Measurements from ENCODE around the gene RRAS2.

RRAS2 gene

DNA sequence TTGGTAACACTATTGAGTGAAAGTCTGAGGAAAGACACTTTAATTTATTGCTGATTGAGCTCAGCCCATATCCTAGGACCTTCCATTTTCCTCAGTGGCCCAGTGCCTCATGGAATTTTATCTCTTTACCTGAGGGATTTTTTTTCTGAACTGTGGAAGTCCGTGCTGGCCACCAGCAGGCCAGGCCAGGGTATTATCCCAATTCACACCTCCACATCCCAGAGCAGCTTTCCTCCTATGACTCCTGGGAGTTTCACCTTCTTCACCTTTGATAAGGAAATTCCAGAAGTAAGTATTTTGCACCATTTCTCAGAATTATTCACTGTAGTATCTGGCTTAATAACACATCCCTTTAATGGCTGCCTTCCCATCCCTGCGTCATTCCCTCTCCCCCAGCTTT, 13.0 kb upstream of the RRAS2 start:
- TF ChIP-seq ZNF433 (tag by site-specific recombination; IDR thresholded peaks at IDR 0.05; ENCODE audit: low read depth) (no peak), ZIC2 (tag by site-specific recombination; IDR thresholded peaks at IDR 0.05) (no peak), GFI1B (tag by site-specific recombination; IDR thresholded peaks at IDR 0.05) (no peak), ZNF19 (tag by site-specific recombination; IDR thresholded peaks at IDR 0.05; ENCODE audit: low read depth) (no peak), HOXC10 (CRISPR knock-in tag; IDR thresholded peaks at IDR 0.05) (no peak), ZNF660 (tag by site-specific recombination; IDR thresholded peaks at IDR 0.05) (no peak), EGR2 (tag by site-specific recombination; IDR thresholded peaks at IDR 0.05; ENCODE audit: low read depth) (no peak), ZNF529 (tag by site-specific recombination; IDR thresholded peaks at IDR 0.05; ENCODE audit: insufficient replicate concordance) (no peak), SP3 (tag by site-specific recombination; IDR thresholded peaks at IDR 0.05) (no peak), ZBTB17 (tag by site-specific recombination; IDR thresholded peaks at IDR 0.05) (no peak), ZNF792 (tag by site-specific recombination; IDR thresholded peaks at IDR 0.05) (no peak), ZNF354C (tag by site-specific recombination; IDR thresholded peaks at IDR 0.05; ENCODE audit: borderline replicate concordance, low read depth) (no peak), ZNF114 (tag by site-specific recombination; IDR thresholded peaks at IDR 0.05) (no peak), ZNF350 (tag by site-specific recombination; IDR thresholded peaks at IDR 0.05) (no peak), ZNF274 (IDR thresholded peaks at IDR 0.05; ENCODE audit: low read length) (no peak), ZNF274 (tag by site-specific recombination; IDR thresholded peaks at IDR 0.05; ENCODE audit: borderline replicate concordance) (no peak)
- TF ChIP-seq, protein P1, sequence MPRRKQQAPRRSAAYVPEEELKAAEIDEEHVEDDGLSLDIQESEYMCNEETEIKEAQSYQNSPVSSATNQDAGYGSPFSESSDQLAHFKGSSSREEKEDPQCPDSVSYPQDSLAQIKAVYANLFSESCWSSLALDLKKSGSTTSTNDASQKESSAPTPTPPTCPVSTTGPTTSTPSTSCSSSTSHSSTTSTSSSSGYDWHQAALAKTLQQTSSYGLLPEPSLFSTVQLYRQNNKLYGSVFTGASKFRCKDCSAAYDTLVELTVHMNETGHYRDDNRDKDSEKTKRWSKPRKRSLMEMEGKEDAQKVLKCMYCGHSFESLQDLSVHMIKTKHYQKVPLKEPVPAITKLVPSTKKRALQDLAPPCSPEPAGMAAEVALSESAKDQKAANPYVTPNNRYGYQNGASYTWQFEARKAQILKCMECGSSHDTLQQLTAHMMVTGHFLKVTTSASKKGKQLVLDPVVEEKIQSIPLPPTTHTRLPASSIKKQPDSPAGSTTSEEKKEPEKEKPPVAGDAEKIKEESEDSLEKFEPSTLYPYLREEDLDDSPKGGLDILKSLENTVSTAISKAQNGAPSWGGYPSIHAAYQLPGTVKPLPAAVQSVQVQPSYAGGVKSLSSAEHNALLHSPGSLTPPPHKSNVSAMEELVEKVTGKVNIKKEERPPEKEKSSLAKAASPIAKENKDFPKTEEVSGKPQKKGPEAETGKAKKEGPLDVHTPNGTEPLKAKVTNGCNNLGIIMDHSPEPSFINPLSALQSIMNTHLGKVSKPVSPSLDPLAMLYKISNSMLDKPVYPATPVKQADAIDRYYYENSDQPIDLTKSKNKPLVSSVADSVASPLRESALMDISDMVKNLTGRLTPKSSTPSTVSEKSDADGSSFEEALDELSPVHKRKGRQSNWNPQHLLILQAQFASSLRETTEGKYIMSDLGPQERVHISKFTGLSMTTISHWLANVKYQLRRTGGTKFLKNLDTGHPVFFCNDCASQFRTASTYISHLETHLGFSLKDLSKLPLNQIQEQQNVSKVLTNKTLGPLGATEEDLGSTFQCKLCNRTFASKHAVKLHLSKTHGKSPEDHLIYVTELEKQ (tag by site-specific recombination; IDR thresholded peaks at IDR 0.05; ENCODE audit: borderline replicate concordance): no peak
- POLR2A ChIA-PET: interaction anchor here (1.6 kb wide), 1 partner anchor 47 kb away, joined by 3 read pairs; no protein-coding TSS in a partner anchor
- H3K36me3 ChIP-seq (ENCODE audit: control insufficient read depth in 2 of 2, insufficient read depth in 1 of 2, low read length in 2 of 2): no peaks in the 10 kb centered on the region
- H3K9me3 ChIP-seq (ENCODE audit: control insufficient read depth, insufficient read depth, low read depth, low read length): no peaks in the 10 kb centered on the region
- H3K4me1 ChIP-seq (ENCODE audit: control insufficient read depth, insufficient read depth, low read length): no peaks in the 10 kb centered on the region
- no peak overlapping the region for H3K4me3 ChIP-seq (ENCODE audit: low read depth, low read length)
- CTCF ChIA-PET: no interaction called here
- H3K27ac ChIP-seq (ENCODE audit: extremely low read depth, low read depth, low read length): no peak overlapping the region

DNA sequence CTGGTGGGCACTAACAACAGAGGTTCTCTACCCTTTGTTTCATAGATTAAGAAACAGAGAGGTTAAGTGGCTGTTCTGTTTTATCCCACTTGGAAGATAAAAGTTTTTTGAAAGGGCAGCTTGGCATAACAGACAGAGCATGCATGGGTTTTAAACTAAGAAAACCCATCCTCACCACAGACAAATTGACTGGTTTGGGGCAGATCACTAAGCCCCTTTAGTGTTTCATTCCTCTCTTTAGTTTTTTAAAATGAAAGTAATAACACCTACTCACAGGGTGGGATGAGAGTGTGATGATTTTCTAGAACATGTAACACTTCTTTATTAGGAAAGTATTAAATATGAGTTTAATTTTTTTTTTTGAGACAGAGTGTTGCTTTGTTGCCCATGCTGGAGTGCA, 12.3 kb upstream of the RRAS2 start:
- ChIA-PET POLR2A (interaction anchor here (1.6 kb wide), 1 partner anchor 48 kb away, joined by 3 read pairs; no protein-coding TSS in a partner anchor), CTCF (interaction anchor here (0.8 kb wide), 1 partner anchor 70 kb away, joined by 7 read pairs; no protein-coding TSS in a partner anchor)
- Histone ChIP-seq H3K4me1 (ENCODE audit: control insufficient read depth, insufficient read depth, low read length) (no peaks in the 10 kb centered on the region), H3K4me3 (ENCODE audit: low read depth, low read length) (no peak overlapping the region), H3K36me3 (ENCODE audit: control insufficient read depth in 2 of 2, insufficient read depth in 1 of 2, low read length in 2 of 2) (no peaks in the 10 kb centered on the region), H3K27ac (ENCODE audit: extremely low read depth, low read depth, low read length) (no peak overlapping the region), H3K9me3 (ENCODE audit: control insufficient read depth, insufficient read depth, low read depth, low read length) (no peaks in the 10 kb centered on the region)
- TF ChIP-seq, protein P2, sequence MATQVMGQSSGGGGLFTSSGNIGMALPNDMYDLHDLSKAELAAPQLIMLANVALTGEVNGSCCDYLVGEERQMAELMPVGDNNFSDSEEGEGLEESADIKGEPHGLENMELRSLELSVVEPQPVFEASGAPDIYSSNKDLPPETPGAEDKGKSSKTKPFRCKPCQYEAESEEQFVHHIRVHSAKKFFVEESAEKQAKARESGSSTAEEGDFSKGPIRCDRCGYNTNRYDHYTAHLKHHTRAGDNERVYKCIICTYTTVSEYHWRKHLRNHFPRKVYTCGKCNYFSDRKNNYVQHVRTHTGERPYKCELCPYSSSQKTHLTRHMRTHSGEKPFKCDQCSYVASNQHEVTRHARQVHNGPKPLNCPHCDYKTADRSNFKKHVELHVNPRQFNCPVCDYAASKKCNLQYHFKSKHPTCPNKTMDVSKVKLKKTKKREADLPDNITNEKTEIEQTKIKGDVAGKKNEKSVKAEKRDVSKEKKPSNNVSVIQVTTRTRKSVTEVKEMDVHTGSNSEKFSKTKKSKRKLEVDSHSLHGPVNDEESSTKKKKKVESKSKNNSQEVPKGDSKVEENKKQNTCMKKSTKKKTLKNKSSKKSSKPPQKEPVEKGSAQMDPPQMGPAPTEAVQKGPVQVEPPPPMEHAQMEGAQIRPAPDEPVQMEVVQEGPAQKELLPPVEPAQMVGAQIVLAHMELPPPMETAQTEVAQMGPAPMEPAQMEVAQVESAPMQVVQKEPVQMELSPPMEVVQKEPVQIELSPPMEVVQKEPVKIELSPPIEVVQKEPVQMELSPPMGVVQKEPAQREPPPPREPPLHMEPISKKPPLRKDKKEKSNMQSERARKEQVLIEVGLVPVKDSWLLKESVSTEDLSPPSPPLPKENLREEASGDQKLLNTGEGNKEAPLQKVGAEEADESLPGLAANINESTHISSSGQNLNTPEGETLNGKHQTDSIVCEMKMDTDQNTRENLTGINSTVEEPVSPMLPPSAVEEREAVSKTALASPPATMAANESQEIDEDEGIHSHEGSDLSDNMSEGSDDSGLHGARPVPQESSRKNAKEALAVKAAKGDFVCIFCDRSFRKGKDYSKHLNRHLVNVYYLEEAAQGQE (tag by site-specific recombination; IDR thresholded peaks at IDR 0.05): no peak
- TF ChIP-seq, protein P3, sequence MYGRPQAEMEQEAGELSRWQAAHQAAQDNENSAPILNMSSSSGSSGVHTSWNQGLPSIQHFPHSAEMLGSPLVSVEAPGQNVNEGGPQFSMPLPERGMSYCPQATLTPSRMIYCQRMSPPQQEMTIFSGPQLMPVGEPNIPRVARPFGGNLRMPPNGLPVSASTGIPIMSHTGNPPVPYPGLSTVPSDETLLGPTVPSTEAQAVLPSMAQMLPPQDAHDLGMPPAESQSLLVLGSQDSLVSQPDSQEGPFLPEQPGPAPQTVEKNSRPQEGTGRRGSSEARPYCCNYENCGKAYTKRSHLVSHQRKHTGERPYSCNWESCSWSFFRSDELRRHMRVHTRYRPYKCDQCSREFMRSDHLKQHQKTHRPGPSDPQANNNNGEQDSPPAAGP (tag by site-specific recombination; IDR thresholded peaks at IDR 0.05): no peak
- TF ChIP-seq, protein P4, sequence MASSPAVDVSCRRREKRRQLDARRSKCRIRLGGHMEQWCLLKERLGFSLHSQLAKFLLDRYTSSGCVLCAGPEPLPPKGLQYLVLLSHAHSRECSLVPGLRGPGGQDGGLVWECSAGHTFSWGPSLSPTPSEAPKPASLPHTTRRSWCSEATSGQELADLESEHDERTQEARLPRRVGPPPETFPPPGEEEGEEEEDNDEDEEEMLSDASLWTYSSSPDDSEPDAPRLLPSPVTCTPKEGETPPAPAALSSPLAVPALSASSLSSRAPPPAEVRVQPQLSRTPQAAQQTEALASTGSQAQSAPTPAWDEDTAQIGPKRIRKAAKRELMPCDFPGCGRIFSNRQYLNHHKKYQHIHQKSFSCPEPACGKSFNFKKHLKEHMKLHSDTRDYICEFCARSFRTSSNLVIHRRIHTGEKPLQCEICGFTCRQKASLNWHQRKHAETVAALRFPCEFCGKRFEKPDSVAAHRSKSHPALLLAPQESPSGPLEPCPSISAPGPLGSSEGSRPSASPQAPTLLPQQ (tag by site-specific recombination; IDR thresholded peaks at IDR 0.05): no peak
- TF ChIP-seq ZNF776 (tag by site-specific recombination; IDR thresholded peaks at IDR 0.05; ENCODE audit: borderline replicate concordance): no peak
